Osteocyte (in vitro differentiated cells): ENCODE results near the gene SSC4D. TPM values are rescaled to one million over a fixed set of nuclear protein-coding genes. Genes with fewer than 3 reads are reported as not detected.
"Not testable (repeated sequence)": the region's sequence is repeated elsewhere in the genome, so short reads cannot be mapped to it uniquely, and the experiment has no call there.

Experiments
- DNase-seq: peaks from one replicate; pipeline ENCODE4 v3.0.0; 2021; ENCODE audit warnings: mixed read lengths; ENCODE audit not compliant: unreplicated experiment; ENCODE audit errors: extremely low spot score
- H3K27ac Mint-ChIP-seq: one replicate; pipeline ENCODE4 v1.8.0; 2021; ENCODE audit warnings: mild to moderate bottlenecking, mixed read lengths; ENCODE audit not compliant: unreplicated experiment
- H3K27me3 Mint-ChIP-seq: one replicate; pipeline ENCODE4 v1.8.0; 2021; ENCODE audit warnings: mixed read lengths; ENCODE audit not compliant: unreplicated experiment
- H3K36me3 Mint-ChIP-seq: one replicate; pipeline ENCODE4 v1.8.0; 2021; ENCODE audit warnings: mixed read lengths; ENCODE audit not compliant: unreplicated experiment
- H3K4me1 Mint-ChIP-seq: one replicate; pipeline ENCODE4 v1.8.0; 2021; ENCODE audit warnings: mixed read lengths; ENCODE audit not compliant: unreplicated experiment
- H3K4me3 Mint-ChIP-seq: one replicate; pipeline ENCODE4 v1.8.0; 2021; ENCODE audit warnings: mild to moderate bottlenecking, moderate library complexity, mixed read lengths; ENCODE audit not compliant: unreplicated experiment
- H3K9me3 Mint-ChIP-seq: one replicate; pipeline ENCODE4 v1.8.0; 2021; ENCODE audit warnings: mixed read lengths; ENCODE audit not compliant: unreplicated experiment
- total RNA-seq: library from RNA; stranded (reverse); gene quantifications from 2 replicates; pipeline ENCODE4 v1.2.1, GENCODE V29; 2021
- TF ChIP-seq, protein P1 (sequence below): fragments of 200-600 bp; sonication (generic); IDR thresholded peaks from 2 replicates; pipeline ENCODE4 v1.5.0; 2021; ENCODE audit warnings: antibody characterized with exemption, mild to moderate bottlenecking, moderate library complexity

Gene SSC4D
- total RNA-seq, 1 donor from 2014 or later = 0.89 TPM

DNA sequence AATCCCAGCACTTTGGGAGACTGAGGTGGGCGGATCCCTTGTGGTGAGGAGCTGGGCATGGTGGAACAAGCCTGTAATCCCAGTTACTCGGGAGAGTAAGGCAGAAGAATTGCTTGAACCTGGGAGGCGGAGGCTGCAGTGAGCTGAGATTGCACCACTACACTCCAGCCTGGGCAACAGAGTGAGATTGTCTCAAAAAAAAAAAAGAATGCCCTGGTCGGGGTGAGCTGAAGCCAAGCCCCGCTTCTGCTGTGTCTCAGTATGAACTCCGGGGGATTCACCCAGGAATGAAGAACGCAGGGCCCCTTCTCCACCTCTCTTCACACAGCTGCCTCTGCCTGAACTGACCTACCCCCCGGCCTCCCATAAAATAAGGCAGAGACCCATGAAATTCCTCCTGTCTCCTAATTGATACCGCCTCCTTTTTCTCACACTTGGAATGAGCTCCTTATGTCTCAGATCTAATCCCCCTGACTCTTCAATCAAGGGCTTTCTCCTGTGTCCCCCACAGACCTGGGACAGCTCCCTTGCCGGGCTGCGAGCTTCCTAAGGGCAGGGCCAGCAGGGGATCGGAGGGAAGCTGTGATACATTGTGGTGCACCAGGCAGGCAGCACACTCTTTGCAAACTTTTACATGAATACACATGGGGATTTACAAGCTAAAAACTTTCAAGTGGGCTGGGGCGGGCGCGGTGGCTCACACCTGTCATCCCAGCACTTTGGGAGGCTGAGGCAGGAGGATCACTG, 14.3 kb upstream of the SSC4D start:
- TF ChIP-seq, protein P1, sequence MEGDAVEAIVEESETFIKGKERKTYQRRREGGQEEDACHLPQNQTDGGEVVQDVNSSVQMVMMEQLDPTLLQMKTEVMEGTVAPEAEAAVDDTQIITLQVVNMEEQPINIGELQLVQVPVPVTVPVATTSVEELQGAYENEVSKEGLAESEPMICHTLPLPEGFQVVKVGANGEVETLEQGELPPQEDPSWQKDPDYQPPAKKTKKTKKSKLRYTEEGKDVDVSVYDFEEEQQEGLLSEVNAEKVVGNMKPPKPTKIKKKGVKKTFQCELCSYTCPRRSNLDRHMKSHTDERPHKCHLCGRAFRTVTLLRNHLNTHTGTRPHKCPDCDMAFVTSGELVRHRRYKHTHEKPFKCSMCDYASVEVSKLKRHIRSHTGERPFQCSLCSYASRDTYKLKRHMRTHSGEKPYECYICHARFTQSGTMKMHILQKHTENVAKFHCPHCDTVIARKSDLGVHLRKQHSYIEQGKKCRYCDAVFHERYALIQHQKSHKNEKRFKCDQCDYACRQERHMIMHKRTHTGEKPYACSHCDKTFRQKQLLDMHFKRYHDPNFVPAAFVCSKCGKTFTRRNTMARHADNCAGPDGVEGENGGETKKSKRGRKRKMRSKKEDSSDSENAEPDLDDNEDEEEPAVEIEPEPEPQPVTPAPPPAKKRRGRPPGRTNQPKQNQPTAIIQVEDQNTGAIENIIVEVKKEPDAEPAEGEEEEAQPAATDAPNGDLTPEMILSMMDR = no peak
- Mint-ChIP-seq H3K36me3 (no peaks in the 10 kb centered on the region), H3K27ac (no peak overlapping the region), H3K9me3 (no peaks in the 10 kb centered on the region), H3K4me1 (peaks cover 36% of the 10 kb centered on the region), H3K27me3 (no peaks in the 10 kb centered on the region), H3K4me3 (no peak overlapping the region)
- DNase-seq = no peak

DNA sequence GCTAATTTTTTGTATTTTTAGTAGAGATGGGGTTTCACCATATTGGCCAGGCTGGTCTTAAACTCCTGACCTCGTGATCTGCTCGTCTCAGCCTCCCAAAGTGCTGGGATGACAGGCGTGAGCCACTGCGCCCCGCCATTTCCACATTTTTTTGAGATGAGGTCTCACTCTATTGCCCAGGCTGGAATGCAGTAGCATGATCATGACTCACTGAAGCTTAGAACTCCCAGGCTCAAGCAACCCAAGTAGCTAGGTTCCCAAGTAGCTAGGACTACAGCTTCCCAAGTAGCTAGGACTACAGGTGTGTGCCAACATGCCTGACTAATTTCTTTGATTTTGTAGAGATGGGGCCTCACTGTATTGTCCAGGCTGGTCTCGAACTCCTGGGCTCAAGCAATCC, 11.6 kb upstream of the SSC4D start:
- not testable (repeated sequence) for DNase-seq, H3K9me3 Mint-ChIP-seq, H3K36me3 Mint-ChIP-seq, H3K27me3 Mint-ChIP-seq, H3K4me3 Mint-ChIP-seq
- Mint-ChIP-seq H3K4me1 (peaks cover 32% of the 10 kb centered on the region), H3K27ac (peak overlapping the region; percentile 80)

DNA sequence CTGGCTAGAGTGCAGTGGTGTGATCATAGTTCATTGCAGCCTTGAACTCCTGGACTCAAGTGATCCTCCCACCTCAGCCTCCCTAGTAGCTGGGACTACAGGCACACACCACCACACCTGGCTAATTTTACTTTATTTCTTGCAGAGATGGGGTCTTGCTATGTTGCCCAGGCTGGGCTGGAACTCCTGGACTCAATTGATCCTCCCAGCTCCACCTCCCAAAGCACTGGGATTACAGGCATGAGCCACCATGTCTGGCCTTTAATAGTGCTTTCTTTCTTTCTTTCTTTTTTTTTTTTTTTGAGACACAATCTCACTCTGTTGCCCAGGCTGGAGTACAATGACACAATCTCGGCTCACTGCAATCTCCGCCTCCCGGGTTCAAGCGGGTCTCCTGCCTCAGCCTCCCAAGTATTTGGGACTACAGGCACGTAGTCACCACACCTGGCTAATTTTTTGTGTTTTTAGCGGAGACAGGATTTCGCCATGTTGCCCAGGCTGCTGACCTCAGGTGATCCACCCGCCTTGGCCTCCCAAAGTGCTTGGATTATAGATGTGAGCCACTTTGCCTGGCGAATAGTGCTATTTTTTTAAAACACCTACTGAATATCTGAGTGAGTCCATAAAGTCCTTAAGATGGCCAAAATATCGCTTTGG, 8.3 kb upstream of the SSC4D start:
- H3K9me3 Mint-ChIP-seq, DNase-seq, H3K4me3 Mint-ChIP-seq, H3K36me3 Mint-ChIP-seq, H3K27ac Mint-ChIP-seq, H3K27me3 Mint-ChIP-seq: not testable (repeated sequence)
- H3K4me1 Mint-ChIP-seq = peaks cover 19% of the 10 kb centered on the region

DNA sequence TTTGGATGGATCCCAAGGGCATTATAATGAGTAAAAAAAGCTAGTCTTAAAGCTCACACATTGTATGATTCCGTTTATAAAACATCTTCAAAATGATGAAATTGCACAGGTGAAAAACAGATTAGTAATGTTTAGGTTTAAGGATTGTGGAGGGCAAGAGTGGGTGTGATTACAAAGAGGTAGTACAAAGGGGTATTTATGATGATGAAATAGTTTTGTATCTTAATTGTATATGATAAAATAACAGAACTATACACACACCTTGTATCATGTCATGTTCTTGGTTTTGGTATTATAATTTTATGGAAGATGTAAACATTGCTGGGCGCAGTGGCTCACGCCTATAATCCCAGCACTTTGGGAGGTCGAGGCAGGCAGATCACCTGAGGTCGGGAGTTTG, 2.8 kb upstream of the SSC4D start:
- no peak for DNase-seq
- no peaks in the 10 kb centered on the region for H3K36me3 Mint-ChIP-seq
- no peak overlapping the region for H3K4me3 Mint-ChIP-seq
- peaks cover 20% of the 10 kb centered on the region for H3K4me1 Mint-ChIP-seq
- no peak overlapping the region for H3K27ac Mint-ChIP-seq
- H3K9me3 Mint-ChIP-seq = no peaks in the 10 kb centered on the region
- no peaks in the 10 kb centered on the region for H3K27me3 Mint-ChIP-seq
- TF ChIP-seq, protein P1 = no peak

DNA sequence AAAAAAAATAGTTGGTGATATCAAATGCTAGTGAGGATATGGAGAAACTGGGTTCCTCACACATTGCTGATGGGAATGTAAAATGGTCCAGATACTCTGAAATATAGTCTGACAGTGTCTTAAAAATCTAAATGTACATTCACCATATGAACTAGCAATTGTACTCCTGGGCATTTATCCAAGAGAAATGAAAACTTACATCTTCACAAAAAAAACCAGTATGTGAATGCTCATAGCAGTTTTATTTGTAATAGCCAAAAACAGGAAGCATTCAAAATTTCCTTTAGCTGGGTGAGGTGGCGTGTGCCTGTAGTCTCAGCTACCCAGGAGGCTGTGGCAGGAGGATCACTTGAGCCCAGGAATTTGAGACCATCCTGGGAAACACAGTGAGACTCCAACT, 2.1 kb upstream of the SSC4D start:
- DNase-seq = no peak
- Mint-ChIP-seq H3K36me3 (no peaks in the 10 kb centered on the region), H3K9me3 (no peaks in the 10 kb centered on the region), H3K4me3 (no peak overlapping the region), H3K27ac (no peak overlapping the region), H3K4me1 (peaks cover 20% of the 10 kb centered on the region), H3K27me3 (no peaks in the 10 kb centered on the region)
- TF ChIP-seq, protein P1 = no peak

DNA sequence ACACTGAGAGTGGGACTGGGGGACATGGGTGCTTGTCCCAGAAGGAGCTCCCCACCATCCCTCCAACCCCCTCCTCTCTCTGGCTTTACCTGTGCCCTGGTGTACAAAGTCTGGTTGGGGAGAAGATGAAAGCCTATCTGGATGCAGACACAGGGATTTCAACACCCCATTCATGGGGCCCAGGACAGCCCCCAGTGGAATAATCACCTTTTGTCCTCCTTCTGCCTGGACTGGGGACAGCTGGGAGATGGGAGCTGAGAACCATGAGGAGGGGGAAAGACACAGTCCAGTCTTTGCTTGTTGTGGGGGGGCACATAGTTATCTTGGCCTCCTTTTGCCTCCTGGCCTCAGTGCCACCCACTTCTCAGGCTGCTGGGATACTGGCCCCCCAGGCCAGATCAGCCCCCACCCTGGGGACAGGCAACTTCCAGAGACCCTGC, 1.4 kb downstream of the SSC4D start:
- H3K4me1 Mint-ChIP-seq = peaks cover 20% of the 10 kb centered on the region
- no peak overlapping the region for H3K27ac Mint-ChIP-seq
- H3K36me3 Mint-ChIP-seq = no peaks in the 10 kb centered on the region
- no peak for DNase-seq
- H3K4me3 Mint-ChIP-seq = no peak overlapping the region
- H3K27me3 Mint-ChIP-seq = no peaks in the 10 kb centered on the region
- no peaks in the 10 kb centered on the region for H3K9me3 Mint-ChIP-seq
- TF ChIP-seq, protein P1 = no peak
